ENCODE results near the gene JOSD1. TPM values are rescaled to one million over a fixed set of nuclear protein-coding genes. Genes with fewer than 3 reads are reported as not detected.

JOSD1 gene
- 100 to 1,000 TPM; 144 to 161 TPM for total RNA-seq

DNA sequence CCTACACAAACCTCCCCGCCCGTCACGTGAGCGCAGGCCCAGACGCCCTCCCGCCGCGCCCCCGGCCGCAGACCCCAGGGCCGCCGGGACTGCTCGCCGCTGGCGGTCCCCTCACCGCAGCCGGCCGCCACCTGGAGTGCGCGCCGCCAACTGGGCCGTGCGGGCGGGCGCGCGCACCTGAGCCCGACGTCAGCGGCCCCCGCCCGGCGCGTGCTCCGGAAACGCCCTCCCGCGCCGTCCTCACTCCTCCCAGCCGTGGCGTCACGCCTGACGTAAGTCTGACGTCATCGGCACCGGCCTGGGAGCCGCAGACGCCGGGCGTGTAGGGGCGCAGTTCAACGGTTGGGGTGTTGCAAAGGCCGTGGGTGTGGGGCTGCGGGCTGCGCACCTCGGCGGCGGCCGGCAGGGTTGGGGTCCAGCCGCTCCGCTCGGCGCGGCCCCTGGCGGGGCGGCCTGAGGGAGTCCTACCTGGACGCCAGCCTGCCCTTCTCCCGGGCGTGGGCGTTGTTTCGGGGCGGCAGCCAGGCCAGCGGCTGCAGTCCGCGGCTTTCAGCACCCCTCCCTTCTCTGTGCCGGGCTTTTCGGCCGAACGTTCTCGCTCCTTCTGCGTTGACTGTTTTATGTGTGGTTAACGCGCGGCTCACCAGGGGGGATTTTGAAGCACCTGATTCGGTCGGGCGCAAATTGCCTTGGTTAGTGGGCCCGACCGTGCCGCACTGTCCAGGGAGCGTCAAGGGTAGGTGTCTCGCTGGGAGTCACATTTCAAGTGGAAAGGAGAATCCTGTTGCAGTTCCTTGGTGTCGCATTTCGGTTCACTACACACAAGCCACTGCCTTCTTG is at the start of gene JOSD1:
Gene JOSD1 (minus strand): TSS at position 155 of the 840 bp plus-strand sequence. CDS start 956 bp downstream, outside the sequence.
- Mint-ChIP-seq H3K4me1 (ENCODE audit: low read depth) (peaks cover 58% of the 10 kb centered on the region), H3K4me3 (peak within 1 kb of the TSS; percentile 86 to 88), H3K9me3 (no peaks in the 10 kb centered on the region), H3K27me3 (ENCODE audit: low read depth) (no peaks in the 10 kb centered on the region), H3K36me3 (ENCODE audit: insufficient read depth in 2 of 2) (peaks cover 9 to 25% of the 10 kb centered on the region in 2 donors), H3K27ac (peak within 1 kb of the TSS; percentile 91)
- ATAC-seq (replicated peaks in 1 of 2) (peak; percentile 55 to 62), DNase-seq (peak; percentile 99)

DNA sequence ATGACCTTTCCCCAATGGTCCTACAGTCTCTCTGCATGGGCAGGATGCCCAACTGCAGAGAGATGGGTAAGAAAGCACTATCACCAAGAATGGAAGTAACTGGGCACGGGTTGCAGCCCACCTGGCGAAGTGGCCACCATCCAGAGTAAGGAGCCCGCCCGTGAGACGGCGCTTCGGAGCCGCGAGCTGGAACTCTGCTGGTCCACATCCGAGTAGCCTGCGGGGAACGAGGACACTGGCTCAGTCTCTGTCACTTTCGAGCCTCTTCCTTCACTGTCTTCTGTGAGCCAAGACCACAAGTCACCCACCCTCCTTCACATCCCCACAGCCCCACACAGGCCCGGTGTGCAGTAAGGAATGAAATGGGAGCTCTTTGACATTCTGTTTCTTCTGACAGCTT is 49.4 kb upstream of the JOSD1 start:
- no peaks in the 10 kb centered on the region for H3K9me3 Mint-ChIP-seq
- H3K4me1 Mint-ChIP-seq (ENCODE audit: low read depth) = peaks cover 54% of the 10 kb centered on the region
- H3K27me3 Mint-ChIP-seq (ENCODE audit: low read depth) = no peaks in the 10 kb centered on the region
- H3K4me3 Mint-ChIP-seq = peak overlapping the region in 1 of 2 donors; percentile 17
- DNase-seq (no peak), ATAC-seq (replicated peaks in 1 of 2) (no peak)
- peaks cover 17 to 42% of the 10 kb centered on the region in 2 donors for H3K36me3 Mint-ChIP-seq (ENCODE audit: insufficient read depth in 2 of 2)
- no peak overlapping the region for H3K27ac Mint-ChIP-seq

DNA sequence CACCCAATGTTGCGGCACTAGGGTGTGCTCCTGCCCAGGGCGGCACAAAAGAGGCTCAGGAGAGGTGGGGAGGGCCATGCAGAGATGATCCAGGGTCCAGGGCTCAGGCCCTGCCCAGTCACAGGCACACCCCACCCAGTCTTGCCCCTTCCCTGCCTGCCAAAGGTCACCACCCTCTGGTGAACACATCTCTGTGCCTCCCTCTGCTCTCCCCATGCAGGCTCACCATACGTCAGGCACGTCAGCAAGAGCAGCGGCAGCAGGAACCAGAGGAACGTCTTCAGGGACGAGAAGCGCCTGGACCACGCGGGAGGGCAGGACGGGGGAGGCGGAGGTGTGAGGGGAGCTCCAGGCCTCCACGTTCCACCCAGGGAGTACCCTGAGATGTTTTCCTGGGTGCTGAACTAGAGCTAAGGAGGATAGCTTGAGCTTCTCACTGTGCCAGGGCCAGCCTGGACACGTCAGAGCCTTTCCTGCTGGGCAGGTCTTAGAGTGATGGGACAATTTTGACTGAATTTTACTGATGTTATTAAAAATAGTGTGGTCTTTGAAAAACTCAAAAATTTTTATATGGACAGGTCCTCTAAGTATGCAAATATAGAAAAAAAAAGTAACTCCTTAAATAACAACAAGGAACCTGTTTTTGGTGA is 47.9 kb upstream of the JOSD1 start:
- DNase-seq = no peak
- H3K4me3 Mint-ChIP-seq = no peak overlapping the region

DNA sequence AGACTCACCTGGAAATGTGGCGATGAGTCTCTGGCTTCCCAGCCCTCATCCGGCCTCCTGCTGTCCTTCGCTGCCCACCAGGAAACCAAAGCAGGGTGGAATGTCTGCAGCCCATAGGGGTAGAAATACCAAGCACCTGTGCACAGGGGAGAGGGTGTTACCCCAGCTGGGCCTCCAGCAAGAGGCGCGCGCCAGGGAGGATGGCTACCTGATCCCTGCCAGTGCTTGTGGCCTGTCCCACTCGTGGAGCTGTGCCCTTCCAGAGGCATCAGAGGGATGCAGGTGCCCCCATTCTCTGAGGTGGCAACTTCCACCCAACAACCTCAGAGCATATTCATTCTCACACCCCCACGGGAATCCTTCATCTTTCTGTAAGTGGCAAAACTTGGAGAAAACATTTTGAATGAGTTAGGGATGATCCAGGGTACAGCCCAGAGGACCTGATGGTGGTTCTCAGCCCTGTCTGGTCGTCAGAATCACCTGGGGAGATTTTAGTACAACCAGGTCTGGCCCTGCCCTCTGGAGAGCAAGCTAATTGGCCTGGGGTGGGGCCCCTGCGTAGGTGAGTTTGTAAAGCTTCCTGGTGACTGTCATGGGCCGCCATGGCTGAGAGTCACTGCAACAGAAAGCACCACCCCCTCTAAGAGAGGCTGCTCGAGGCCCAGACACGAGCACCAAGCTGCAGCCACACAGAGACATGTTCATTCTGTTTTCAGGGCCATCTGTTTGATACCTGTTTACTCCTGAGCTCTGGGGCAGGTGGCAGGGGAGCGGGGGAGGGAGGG is 45.1 kb upstream of the JOSD1 start:
- H3K27me3 Mint-ChIP-seq (ENCODE audit: low read depth) = no peaks in the 10 kb centered on the region
- no peak for DNase-seq
- H3K4me1 Mint-ChIP-seq (ENCODE audit: low read depth) = peaks cover 29% of the 10 kb centered on the region
- no peak overlapping the region for H3K4me3 Mint-ChIP-seq
- ATAC-seq (replicated peaks in 1 of 2) = no peak
- H3K9me3 Mint-ChIP-seq = no peaks in the 10 kb centered on the region
- peak overlapping the region; percentile 38 for H3K27ac Mint-ChIP-seq
- peaks cover 7 to 40% of the 10 kb centered on the region in 2 donors for H3K36me3 Mint-ChIP-seq (ENCODE audit: insufficient read depth in 2 of 2)

More for the DNA sequence above, 47.9 kb upstream of the JOSD1 start:
- no peak for ATAC-seq (replicated peaks in 1 of 2)
- H3K27ac Mint-ChIP-seq = peak overlapping the region; percentile 15
- no peaks in the 10 kb centered on the region for H3K9me3 Mint-ChIP-seq
- peaks cover 48% of the 10 kb centered on the region for H3K4me1 Mint-ChIP-seq (ENCODE audit: low read depth)
- peaks cover 11 to 42% of the 10 kb centered on the region in 2 donors for H3K36me3 Mint-ChIP-seq (ENCODE audit: insufficient read depth in 2 of 2)
- no peaks in the 10 kb centered on the region for H3K27me3 Mint-ChIP-seq (ENCODE audit: low read depth)

DNA sequence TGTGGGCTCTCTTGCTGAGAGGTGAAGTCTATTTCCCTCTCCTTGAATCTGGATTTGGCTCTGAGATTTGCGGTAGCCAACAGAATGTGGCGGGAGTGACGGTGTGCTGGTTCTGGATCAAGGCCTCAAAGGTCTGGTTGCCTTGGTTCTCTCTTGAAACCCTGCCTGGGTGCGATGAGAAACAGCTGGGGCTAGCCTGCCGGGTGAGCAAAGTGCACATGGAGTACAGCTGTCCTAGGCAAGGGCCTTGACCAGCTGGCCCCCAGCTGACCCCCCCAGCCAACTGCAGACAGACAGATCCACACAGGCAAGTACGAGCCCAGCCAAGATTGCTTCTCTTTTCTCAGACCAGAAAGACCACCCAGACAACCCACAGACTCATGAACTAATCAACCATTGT is 44.2 kb upstream of the JOSD1 start:
- no peaks in the 10 kb centered on the region for H3K9me3 Mint-ChIP-seq
- no peaks in the 10 kb centered on the region for H3K27me3 Mint-ChIP-seq (ENCODE audit: low read depth)
- DNase-seq (no peak), ATAC-seq (replicated peaks in 1 of 2) (no peak)
- H3K4me3 Mint-ChIP-seq = no peak overlapping the region
- H3K27ac Mint-ChIP-seq = no peak overlapping the region
- H3K4me1 Mint-ChIP-seq (ENCODE audit: low read depth) = peaks cover 24% of the 10 kb centered on the region
- H3K36me3 Mint-ChIP-seq (ENCODE audit: insufficient read depth in 2 of 2) = peaks cover 3 to 40% of the 10 kb centered on the region in 2 donors

DNA sequence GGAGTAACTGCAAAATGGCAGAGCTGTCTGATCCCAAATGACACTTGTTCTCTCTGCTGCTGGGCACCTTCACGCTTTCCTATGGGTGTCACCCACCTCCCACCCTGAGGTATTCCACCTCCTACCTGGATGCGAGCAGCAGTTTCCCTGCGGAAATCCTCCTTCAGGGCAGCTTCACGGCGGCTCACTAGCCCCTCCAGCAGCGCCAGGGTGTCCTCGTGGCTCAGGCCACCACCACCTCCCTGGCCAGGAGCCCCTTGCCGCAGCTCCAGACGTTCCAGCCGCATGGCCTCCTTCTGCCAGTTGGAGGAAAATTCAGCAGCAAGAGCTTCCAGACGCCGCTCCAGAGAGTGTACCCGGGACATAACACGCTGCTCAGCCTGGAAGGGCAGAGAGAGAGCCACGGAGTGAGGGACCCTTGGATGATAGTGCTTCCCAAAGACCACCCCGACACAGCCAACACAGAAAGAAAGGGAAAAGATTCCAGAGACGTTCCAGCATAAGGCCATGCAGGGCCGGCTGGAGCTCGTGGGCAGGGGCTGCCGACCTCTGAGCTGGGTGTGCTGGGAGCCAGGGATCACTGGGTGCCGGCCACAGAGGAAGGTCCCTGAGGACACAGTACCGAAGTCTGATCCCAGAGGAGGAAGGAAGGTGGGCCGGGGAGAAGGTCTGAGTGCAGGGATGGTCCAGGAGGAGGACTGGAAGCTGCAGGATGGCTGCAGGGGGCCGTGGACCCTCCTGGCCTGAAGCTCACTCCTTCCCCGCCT is 41.6 kb upstream of the JOSD1 start:
- Mint-ChIP-seq H3K27ac (no peak overlapping the region), H3K4me1 (ENCODE audit: low read depth) (peaks cover 20% of the 10 kb centered on the region), H3K36me3 (ENCODE audit: insufficient read depth in 2 of 2) (peaks cover 5 to 34% of the 10 kb centered on the region in 2 donors), H3K4me3 (no peak overlapping the region), H3K27me3 (ENCODE audit: low read depth) (no peaks in the 10 kb centered on the region), H3K9me3 (no peaks in the 10 kb centered on the region)
- ATAC-seq (replicated peaks in 1 of 2) = no peak
- no peak for DNase-seq

DNA sequence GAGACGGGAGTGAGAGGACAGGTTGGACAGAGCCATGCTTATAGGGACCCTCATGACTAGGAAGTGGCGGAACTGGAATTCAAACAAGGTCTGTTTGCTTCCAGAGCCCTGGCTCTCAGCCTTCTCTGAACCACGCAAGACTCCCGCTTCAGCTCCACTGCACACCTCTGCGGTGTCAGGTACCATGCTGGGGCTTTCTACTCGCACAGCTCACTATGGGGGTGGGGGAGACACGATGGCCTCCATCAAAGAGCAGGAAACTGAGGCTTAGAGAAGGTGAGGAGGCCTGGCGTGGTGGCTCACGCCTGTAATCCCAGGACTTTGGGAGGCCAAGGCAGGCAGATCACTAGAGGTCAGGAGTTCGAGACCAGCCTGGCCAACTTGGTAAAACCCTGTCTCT is 40.8 kb upstream of the JOSD1 start:
- H3K36me3 Mint-ChIP-seq (ENCODE audit: insufficient read depth in 2 of 2) = peaks cover 8 to 39% of the 10 kb centered on the region in 2 donors
- DNase-seq (no peak), ATAC-seq (replicated peaks in 1 of 2) (no peak)
- H3K27me3 Mint-ChIP-seq (ENCODE audit: low read depth) = no peaks in the 10 kb centered on the region
- H3K27ac Mint-ChIP-seq = peak overlapping the region; percentile 38
- no peak overlapping the region for H3K4me3 Mint-ChIP-seq
- H3K4me1 Mint-ChIP-seq (ENCODE audit: low read depth) = peaks cover 25% of the 10 kb centered on the region
- no peaks in the 10 kb centered on the region for H3K9me3 Mint-ChIP-seq

DNA sequence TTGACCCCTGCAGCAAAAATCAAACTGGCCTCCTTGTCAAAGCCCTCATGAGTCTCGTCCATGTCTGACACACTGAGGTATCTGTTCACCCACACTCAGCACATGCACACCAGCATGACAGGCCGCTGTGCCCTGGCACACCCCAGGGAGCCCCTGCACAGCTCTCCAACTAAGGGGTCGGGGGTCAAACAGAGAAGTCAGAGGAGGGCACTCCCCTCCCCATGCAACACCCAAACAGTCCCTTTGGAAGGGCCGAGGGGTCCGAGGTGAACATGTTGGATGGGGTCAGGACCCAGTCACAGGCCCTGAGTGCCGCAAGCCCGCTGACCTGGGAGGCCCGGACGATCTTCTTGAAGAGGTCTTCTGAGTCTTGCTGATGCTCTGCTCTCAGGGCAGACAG is 40.4 kb upstream of the JOSD1 start:
- DNase-seq = no peak
- H3K4me3 Mint-ChIP-seq = no peak overlapping the region
- H3K27me3 Mint-ChIP-seq (ENCODE audit: low read depth) = no peaks in the 10 kb centered on the region
- H3K36me3 Mint-ChIP-seq (ENCODE audit: insufficient read depth in 2 of 2) = peaks cover 8 to 39% of the 10 kb centered on the region in 2 donors
- no peak for ATAC-seq (replicated peaks in 1 of 2)
- no peaks in the 10 kb centered on the region for H3K9me3 Mint-ChIP-seq
- H3K4me1 Mint-ChIP-seq (ENCODE audit: low read depth) = peaks cover 25% of the 10 kb centered on the region
- H3K27ac Mint-ChIP-seq = peak overlapping the region; percentile 14

DNA sequence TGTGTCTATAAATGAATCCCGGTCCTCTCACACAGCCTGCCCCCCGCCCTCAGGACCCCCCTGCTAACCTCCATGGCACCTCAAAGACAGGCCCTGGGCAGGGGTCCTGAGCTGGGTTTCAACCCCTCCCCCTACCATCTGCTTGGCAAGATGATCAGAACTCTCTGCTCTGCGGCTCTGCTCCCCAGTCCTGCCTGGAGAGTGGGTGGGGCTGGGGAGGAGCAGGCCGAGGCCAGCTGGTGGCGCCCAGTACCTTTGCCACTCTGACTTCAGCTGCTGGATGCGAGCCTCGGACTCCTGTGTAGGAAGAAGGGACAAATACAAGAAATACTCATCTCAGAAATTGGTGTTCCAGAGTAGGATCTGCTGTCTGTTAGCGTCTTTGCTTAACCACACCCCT is 40.0 kb upstream of the JOSD1 start:
- H3K27me3 Mint-ChIP-seq (ENCODE audit: low read depth) = no peaks in the 10 kb centered on the region

DNA sequence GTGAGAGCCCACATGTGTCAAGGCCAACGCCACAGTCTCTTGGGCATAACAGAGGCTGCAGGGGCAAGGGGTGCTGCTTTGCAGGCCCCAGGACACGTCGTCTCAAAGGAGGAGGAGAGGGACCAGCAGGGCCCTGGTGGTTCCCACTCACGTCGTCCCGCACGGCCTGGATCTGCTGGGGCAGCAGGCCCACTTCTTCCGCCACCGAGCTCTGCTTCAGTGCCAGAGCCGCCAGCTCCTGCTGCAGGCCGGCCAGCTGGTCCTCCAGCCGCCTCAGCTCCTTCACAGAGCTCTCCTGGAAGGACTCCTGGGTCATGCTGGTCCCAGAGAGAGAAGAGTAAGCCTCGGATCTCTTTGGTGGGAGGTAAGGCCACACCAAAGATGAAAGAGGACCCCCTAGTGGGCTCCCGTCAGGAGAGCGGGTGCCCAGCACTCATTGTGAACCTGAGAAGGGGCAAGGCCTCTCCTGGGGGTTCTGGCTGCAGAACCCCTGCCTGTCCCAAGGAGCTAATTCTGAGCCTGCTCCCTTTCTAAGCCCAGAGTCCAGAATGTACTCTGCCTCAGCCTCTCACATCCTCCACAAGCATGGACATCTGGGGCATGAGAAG is 39.5 kb upstream of the JOSD1 start:
- Mint-ChIP-seq H3K27me3 (ENCODE audit: low read depth) (no peaks in the 10 kb centered on the region), H3K4me1 (ENCODE audit: low read depth) (peaks cover 25% of the 10 kb centered on the region), H3K9me3 (no peaks in the 10 kb centered on the region), H3K36me3 (ENCODE audit: insufficient read depth in 2 of 2) (peaks cover 8 to 35% of the 10 kb centered on the region in 2 donors), H3K27ac (peak overlapping the region; percentile 33), H3K4me3 (no peak overlapping the region)
- DNase-seq (no peak), ATAC-seq (replicated peaks in 1 of 2) (no peak)

More for the DNA sequence above, 40.0 kb upstream of the JOSD1 start:
- Mint-ChIP-seq H3K9me3 (no peaks in the 10 kb centered on the region), H3K4me3 (no peak overlapping the region), H3K36me3 (ENCODE audit: insufficient read depth in 2 of 2) (peaks cover 8 to 39% of the 10 kb centered on the region in 2 donors), H3K27ac (no peak overlapping the region), H3K4me1 (ENCODE audit: low read depth) (peaks cover 25% of the 10 kb centered on the region)
- ATAC-seq (replicated peaks in 1 of 2) (no peak), DNase-seq (no peak)

DNA sequence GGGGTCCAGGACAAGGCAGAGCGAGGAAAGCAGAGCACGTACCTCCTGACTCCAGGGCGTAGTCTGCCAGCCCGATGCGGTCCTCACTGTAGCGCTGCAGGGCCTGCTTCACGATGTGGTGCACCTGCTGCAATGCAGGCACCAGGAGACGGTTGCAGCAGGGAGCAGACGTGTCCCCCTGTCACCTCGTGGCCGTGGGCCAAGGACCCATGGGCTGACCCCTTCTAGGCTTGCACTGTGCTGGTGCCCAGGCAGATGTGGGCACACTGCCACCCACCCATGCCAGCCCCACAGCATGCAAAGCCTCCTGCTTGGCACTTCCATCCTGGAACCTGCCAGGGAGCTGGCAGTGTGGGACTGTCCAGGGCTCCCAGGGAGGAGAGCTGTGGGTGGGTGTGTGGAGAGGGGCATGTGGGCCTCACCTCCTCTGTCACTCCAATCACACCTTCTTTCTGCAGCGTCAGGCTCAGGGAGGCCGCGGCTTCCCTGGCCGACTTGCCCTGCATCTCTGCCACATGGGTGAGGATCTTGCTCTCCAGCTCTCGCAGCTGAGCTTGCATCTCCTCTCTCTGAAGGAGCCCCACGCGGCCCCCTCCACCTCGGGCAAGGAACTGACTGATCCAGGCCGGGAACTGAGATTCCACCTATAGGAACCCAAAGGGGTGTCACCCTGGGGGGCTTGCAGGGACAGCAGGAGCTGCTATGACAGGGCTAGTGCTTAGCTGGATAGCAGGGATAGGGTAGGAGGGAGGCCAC is 38.7 kb upstream of the JOSD1 start:
- peak overlapping the region; percentile 33 for H3K27ac Mint-ChIP-seq
- no peak for ATAC-seq (replicated peaks in 1 of 2)

More for the DNA sequence above, 38.7 kb upstream of the JOSD1 start:
- Mint-ChIP-seq H3K4me1 (ENCODE audit: low read depth) (peaks cover 30% of the 10 kb centered on the region), H3K9me3 (no peaks in the 10 kb centered on the region), H3K36me3 (ENCODE audit: insufficient read depth in 2 of 2) (peaks cover 8 to 33% of the 10 kb centered on the region in 2 donors), H3K4me3 (no peak overlapping the region), H3K27me3 (ENCODE audit: low read depth) (no peaks in the 10 kb centered on the region)
- no peak for DNase-seq

Data from activated T-cell treated with anti-CD3 and anti-CD28 coated beads, Interleukin-2, amount 50 U/mL, for 72 hours (primary cell).